HepG2 (cell line): ENCODE results near the gene SECTM1. TPM values are rescaled to one million over a fixed set of nuclear protein-coding genes. Genes with fewer than 3 reads are reported as not detected.

Source experiments
- KMT2A ChIP-seq: sonication (generic); formaldehyde crosslinking; IDR thresholded peaks from 2 replicates; pipeline ENCODE4 v1.4.0; 2020; ENCODE audit warnings: missing genetic modification reagents
- NFIB ChIP-seq: sonication (generic); formaldehyde crosslinking; IDR thresholded peaks from 2 replicates; pipeline ENCODE4 v1.9.0; 2021; ENCODE audit warnings: missing genetic modification reagents, mild to moderate bottlenecking, borderline replicate concordance
- ZNF451 ChIP-seq: sonication (generic); formaldehyde crosslinking; IDR thresholded peaks from 2 replicates; pipeline ENCODE4 v1.5.0; 2020; ENCODE audit warnings: mild to moderate bottlenecking, missing genetic modification reagents
- polyA plus RNA-seq, 8 experiments: library from polyadenylated mRNA; depleted of rRNA in 3 of 8; stranded (reverse) in 7 of 8; unstranded in 1 of 8; fragments of >200 nt; fragmentation: Illumina TruSeq in 4 of 8; extraction: Trizol in 4 of 8; gene quantifications; 2 replicates each; pipeline versions ENCODE4 v1.2.1 to v1.2.3, GENCODE V29; 2011 to 2016; ENCODE audit warnings: low read depth in 4 of 8, missing spikeins in 1 of 8, mixed read lengths in 1 of 8; ENCODE audit not compliant: insufficient read depth in 1 of 8
- total RNA-seq, 5 experiments: library from RNA; depleted of rRNA; stranded (reverse); fragments of >200 nt; fragmentation: Illumina TruSeq; extraction: Trizol; gene quantifications; 2 replicates each; pipeline ENCODE4 v1.2.3, GENCODE V29; 2016; ENCODE audit warnings: low read depth in 1 of 5
- TF ChIP-seq, protein P1 (sequence below): sonication (generic); formaldehyde crosslinking; conservative IDR thresholded peaks from 2 replicates; pipeline ENCODE4 v1.4.0; 2020; ENCODE audit warnings: mild to moderate bottlenecking, missing genetic modification reagents, moderate library complexity
- TF ChIP-seq, protein P2 (sequence below): sonication (generic); formaldehyde crosslinking; IDR thresholded peaks from 2 replicates; pipeline ENCODE4 v1.5.1; 2020; ENCODE audit warnings: mild to moderate bottlenecking, moderate library complexity, missing genetic modification reagents

The SECTM1 gene
- total and polyA plus RNA-seq, 2 of the 13 experiments (the other 11 are each of a cell fraction or from before 2014, with no cell fraction given): 3.5 to 5.3 TPM

DNA sequence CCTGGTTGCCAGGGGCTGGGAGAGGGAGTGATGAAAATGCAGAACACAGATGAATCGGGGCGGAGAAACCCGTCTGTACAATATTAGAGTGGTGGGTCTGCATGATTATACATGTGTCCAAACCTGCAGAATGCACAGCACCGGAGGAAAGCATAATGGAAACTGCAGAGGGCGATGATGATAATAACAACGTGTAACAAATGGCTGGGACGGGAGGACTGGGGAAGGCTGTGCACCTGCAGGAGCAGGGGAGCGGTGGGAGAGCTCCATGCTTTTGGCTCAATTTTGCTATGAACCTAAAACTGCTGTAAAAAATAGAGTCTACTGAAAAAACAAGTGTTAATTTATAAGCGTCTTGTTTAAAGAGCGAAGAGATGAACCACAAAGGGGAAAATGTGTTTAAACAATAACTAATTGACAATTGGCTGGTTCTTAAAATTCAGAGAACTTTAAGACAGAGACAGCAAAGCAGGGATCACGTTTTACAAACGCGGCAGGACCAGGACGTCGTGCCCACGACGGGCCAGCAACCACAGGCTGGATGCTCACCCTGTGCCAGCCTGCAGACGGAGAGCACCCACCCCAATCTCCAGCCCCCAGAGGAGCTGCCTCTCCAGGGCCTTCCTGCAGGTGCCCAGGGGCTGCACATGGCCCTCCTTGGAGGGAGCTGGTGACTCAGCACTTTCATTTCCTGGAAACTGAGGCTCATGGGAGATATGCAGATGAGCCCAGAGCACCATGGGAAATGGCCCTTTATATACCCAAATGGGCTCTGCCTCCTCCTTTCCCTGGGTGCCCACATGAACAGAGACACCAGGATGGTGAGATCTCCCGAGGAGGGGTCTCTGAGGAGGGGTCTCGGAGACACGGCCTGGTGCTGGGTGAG lies 25.1 kb upstream of the SECTM1 start, which contains the start of gene TEX19 (continued):
- TF ChIP-seq, protein P1, sequence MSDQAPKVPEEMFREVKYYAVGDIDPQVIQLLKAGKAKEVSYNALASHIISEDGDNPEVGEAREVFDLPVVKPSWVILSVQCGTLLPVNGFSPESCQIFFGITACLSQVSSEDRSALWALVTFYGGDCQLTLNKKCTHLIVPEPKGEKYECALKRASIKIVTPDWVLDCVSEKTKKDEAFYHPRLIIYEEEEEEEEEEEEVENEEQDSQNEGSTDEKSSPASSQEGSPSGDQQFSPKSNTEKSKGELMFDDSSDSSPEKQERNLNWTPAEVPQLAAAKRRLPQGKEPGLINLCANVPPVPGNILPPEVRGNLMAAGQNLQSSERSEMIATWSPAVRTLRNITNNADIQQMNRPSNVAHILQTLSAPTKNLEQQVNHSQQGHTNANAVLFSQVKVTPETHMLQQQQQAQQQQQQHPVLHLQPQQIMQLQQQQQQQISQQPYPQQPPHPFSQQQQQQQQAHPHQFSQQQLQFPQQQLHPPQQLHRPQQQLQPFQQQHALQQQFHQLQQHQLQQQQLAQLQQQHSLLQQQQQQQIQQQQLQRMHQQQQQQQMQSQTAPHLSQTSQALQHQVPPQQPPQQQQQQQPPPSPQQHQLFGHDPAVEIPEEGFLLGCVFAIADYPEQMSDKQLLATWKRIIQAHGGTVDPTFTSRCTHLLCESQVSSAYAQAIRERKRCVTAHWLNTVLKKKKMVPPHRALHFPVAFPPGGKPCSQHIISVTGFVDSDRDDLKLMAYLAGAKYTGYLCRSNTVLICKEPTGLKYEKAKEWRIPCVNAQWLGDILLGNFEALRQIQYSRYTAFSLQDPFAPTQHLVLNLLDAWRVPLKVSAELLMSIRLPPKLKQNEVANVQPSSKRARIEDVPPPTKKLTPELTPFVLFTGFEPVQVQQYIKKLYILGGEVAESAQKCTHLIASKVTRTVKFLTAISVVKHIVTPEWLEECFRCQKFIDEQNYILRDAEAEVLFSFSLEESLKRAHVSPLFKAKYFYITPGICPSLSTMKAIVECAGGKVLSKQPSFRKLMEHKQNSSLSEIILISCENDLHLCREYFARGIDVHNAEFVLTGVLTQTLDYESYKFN (CRISPR knock-in tag): no peak
- TF ChIP-seq KMT2A (0 out of 2 replicates have a peak, but pooled peaks have one; percentile 27), ZNF451 (CRISPR knock-in tag) (no peak), NFIB (CRISPR knock-in tag) (0 out of 2 replicates have a peak, but pooled peaks have one; percentile 50)
- TF ChIP-seq, protein P2, sequence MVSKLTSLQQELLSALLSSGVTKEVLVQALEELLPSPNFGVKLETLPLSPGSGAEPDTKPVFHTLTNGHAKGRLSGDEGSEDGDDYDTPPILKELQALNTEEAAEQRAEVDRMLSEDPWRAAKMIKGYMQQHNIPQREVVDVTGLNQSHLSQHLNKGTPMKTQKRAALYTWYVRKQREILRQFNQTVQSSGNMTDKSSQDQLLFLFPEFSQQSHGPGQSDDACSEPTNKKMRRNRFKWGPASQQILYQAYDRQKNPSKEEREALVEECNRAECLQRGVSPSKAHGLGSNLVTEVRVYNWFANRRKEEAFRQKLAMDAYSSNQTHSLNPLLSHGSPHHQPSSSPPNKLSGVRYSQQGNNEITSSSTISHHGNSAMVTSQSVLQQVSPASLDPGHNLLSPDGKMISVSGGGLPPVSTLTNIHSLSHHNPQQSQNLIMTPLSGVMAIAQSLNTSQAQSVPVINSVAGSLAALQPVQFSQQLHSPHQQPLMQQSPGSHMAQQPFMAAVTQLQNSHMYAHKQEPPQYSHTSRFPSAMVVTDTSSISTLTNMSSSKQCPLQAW: no peak
